Testis (tissue), 3 donors: ENCODE measurements around the gene HSPBP1. TPM values are rescaled to one million over a fixed set of nuclear protein-coding genes. Genes with fewer than 3 reads are reported as not detected.

Experiments used
- DNase-seq: peaks from one replicate; pipeline ENCODE4 v3.0.0-alpha.2; 2019
- H3K27ac ChIP-seq, 2 donors: fragments of 200-600 bp; sonication (generic); one replicate each; pipeline ENCODE4 v1.5.1; 2019
- H3K27me3 ChIP-seq: fragments of 200-600 bp; sonication (generic); one replicate; pipeline ENCODE4 v1.5.1; 2019
- H3K36me3 ChIP-seq: fragments of 200-600 bp; sonication (generic); one replicate; pipeline ENCODE4 v1.5.1; 2017; ENCODE audit warnings: low read depth; ENCODE audit errors: missing control alignments
- H3K4me1 ChIP-seq: fragments of 200-600 bp; sonication (generic); one replicate; pipeline ENCODE4 v1.5.1; 2019
- H3K4me3 ChIP-seq, 2 donors: fragments of 200-600 bp; sonication (generic); one replicate each; pipeline ENCODE4 v1.5.1; 2017 to 2019
- H3K9me3 ChIP-seq: fragments of 200-600 bp; sonication (generic); one replicate; pipeline ENCODE4 v1.5.1; 2017
- POLR2A ChIP-seq: fragments of 450-650 bp; IDR thresholded peaks from one replicate; pipeline ENCODE4 v1.6.1; 2017; ENCODE audit warnings: antibody characterized with exemption, mild to moderate bottlenecking, moderate library complexity
- WGBS, 2 donors: methylation state at CpG; one replicate each; pipeline ENCODE4 v1.1.5; 2018; 5-methylcytosine and 5-hydroxymethylcytosine counted together
- intact Hi-C: fragments of 100-400 bp; cut with DNase I; formaldehyde crosslinking; loops from one replicate; pipeline ENCODE4 v1.15.1; 2023; ENCODE audit warnings: low total_unique reads
- polyA plus RNA-seq: library from polyadenylated mRNA; stranded (reverse); fragments of 350-450 nt; fragmentation: Illumina TruSeq; extraction: RNeasy Lipid Tissue Mini Kit (QIAGEN cat#74804); gene quantifications from one replicate; pipeline ENCODE4 v1.2.3, GENCODE V29; 2014; ENCODE audit warnings: low read depth, low replicate concordance; ENCODE audit not compliant: insufficient read depth
- total RNA-seq, 2 donors: library from RNA; depleted of rRNA; stranded (reverse); fragments of >200 nt; gene quantifications; one replicate each; pipeline ENCODE4 v1.2.3, GENCODE V29; 2016
- TF ChIP-seq, protein P1 (sequence below), 3 experiments: fragments of 450-650 bp in 2 of 3; fragments of 200-600 bp in 1 of 3; sonication (generic) in 1 of 3; IDR thresholded peaks; one replicate each; pipeline ENCODE4 v1.5.1; 2016 to 2019; ENCODE audit warnings: antibody characterized with exemption in 3 of 3, mild to moderate bottlenecking in 2 of 3, moderate library complexity in 1 of 3

Gene HSPBP1
- total and polyA plus RNA-seq, 3 donors from 2014 or later: 42.7 to 48.2 (median 43.5) TPM

DNA sequence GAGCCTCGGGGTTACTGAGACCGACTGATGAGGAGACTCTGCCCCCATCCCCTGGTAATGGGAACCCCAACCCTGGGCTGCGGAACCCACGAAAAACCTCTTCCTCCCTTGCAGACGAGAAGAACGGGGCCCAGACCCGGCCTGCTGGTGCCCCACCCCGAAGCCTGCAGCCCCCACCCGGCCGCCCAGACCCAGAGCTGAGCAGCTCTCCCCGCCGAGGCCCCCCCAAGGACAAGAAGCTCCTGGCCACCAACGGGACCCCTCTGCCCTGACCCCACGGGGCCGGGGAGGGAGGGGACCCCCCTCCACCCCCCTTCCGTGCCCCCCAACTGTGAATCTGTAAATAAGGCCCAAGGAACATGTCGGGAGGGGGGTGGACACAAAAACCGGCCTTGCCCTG, 31.9 kb upstream of the HSPBP1 start:
- TF ChIP-seq, protein P1, sequence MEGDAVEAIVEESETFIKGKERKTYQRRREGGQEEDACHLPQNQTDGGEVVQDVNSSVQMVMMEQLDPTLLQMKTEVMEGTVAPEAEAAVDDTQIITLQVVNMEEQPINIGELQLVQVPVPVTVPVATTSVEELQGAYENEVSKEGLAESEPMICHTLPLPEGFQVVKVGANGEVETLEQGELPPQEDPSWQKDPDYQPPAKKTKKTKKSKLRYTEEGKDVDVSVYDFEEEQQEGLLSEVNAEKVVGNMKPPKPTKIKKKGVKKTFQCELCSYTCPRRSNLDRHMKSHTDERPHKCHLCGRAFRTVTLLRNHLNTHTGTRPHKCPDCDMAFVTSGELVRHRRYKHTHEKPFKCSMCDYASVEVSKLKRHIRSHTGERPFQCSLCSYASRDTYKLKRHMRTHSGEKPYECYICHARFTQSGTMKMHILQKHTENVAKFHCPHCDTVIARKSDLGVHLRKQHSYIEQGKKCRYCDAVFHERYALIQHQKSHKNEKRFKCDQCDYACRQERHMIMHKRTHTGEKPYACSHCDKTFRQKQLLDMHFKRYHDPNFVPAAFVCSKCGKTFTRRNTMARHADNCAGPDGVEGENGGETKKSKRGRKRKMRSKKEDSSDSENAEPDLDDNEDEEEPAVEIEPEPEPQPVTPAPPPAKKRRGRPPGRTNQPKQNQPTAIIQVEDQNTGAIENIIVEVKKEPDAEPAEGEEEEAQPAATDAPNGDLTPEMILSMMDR (IDR thresholded peaks at IDR 0.05): no peak
- no peak for TF ChIP-seq POLR2A
- Histone ChIP-seq H3K4me3 (no peak overlapping the region), H3K27ac (no peak overlapping the region), H3K27me3 (no peaks in the 10 kb centered on the region), H3K9me3 (no peaks in the 10 kb centered on the region), H3K4me1 (no peaks in the 10 kb centered on the region), H3K36me3 (no peaks in the 10 kb centered on the region)
- intact Hi-C loops: no loop called here
- 84 to 98% methylated on average over 7 to 18 of the region's 18 CpGs for WGBS, 2 donors
- no peak for DNase-seq

DNA sequence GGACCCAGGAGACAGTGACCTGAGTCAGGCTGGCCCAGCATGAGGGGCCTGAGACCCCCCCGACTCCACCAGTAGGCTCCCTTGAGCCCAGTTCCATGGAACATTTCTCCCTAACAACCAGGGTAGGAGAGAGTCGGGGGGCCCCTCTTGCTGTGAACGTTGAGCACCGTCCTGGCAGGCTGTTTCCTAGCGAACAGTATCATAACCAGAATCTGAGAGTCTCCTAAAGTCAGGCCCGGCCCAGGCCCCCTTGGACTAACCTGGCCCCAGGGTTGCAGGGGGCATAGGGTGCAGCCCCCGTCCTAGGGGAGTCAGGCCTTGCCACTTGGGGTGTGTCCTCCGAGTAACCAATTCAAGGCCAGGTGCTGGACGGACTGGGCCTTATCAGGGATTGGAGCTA, 31.5 kb upstream of the HSPBP1 start:
- no peaks in the 10 kb centered on the region for H3K36me3 ChIP-seq
- intact Hi-C loops: no loop called here
- TF ChIP-seq, protein P1 (IDR thresholded peaks at IDR 0.05): no peak
- no peak for TF ChIP-seq POLR2A
- H3K4me3 ChIP-seq: no peak overlapping the region
- H3K4me1 ChIP-seq: no peaks in the 10 kb centered on the region
- H3K27ac ChIP-seq: no peak overlapping the region
- no peak for DNase-seq
- WGBS, 2 donors: 80 to 82% methylated on average over 6 to 8 of the region's 9 CpGs
- no peaks in the 10 kb centered on the region for H3K27me3 ChIP-seq
- no peaks in the 10 kb centered on the region for H3K9me3 ChIP-seq

DNA sequence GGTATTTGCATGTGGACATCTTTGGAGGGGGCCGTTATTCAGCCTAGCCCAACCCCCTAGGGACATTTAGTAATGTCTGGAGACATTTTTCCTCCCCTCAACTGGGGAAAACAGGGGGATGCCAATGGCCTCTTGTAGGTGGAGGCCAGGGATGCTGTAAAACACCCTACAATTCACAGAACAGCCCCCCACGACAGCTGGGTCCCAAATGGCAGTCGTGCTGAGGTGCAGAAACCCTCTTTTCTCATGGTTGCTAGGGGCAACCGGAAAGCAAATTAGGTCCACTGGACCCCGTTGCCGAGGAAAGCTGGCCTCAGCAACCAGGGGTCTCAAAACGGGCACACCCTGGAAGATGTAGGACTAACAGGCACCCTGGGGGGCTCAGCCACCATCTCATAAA, 30.6 kb upstream of the HSPBP1 start:
- intact Hi-C loops: no loop called here
- 81 to 90% methylated on average over 7 of the region's 7 CpGs for WGBS, 2 donors
- no peaks in the 10 kb centered on the region for H3K9me3 ChIP-seq
- no peaks in the 10 kb centered on the region for H3K36me3 ChIP-seq
- no peak for DNase-seq
- H3K4me1 ChIP-seq: no peaks in the 10 kb centered on the region
- TF ChIP-seq POLR2A: no peak
- TF ChIP-seq, protein P1 (IDR thresholded peaks at IDR 0.05): no peak
- H3K4me3 ChIP-seq: no peak overlapping the region
- no peak overlapping the region for H3K27ac ChIP-seq
- no peaks in the 10 kb centered on the region for H3K27me3 ChIP-seq

DNA sequence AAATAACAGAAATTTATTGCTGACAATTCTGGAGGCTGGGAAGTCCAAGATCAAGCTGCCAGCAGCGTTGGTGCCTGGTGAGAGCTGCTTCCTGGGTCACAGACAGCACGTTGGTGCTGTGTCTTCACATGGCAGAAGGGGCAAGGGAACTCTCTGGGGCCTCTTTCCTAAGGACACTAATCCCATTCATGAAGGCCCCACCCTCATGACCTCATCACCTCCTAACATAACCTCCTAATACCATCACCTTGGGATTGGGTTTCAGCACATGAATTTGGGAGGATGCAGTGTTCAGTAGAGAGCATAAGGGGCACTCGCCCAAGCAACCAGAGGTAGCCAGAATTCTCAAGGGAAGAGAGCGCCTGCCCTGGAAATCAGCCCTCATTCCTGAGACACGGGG, 29.5 kb upstream of the HSPBP1 start:
- H3K4me3 ChIP-seq: no peak overlapping the region
- no peaks in the 10 kb centered on the region for H3K27me3 ChIP-seq
- 93 to 97% methylated on average over 5 of the region's 5 CpGs for WGBS, 2 donors
- H3K27ac ChIP-seq: no peak overlapping the region
- TF ChIP-seq, protein P1 (IDR thresholded peaks at IDR 0.05): no peak
- no peak for TF ChIP-seq POLR2A
- DNase-seq: no peak
- H3K9me3 ChIP-seq: no peaks in the 10 kb centered on the region
- no peaks in the 10 kb centered on the region for H3K4me1 ChIP-seq
- no peaks in the 10 kb centered on the region for H3K36me3 ChIP-seq
- intact Hi-C loops: no loop called here

DNA sequence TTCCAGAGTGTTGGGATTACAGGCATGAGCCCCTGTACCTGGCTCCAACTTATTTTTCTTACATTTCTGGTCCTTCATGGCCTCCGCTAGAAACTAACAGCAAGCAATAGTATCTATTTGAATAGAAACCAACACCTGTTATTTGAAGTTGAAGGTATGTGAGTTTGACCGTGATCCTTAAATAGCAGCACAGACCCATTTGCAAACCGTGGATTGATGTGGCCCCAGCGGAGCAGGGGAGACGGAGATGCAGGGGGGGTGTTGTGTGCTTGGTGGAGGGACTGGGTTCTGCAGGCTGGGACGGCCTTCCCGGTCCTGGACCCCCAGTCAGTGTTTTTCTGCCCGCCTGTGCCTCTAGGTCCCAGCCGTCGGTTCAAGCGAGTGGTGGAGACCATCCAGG, 28.4 kb upstream of the HSPBP1 start:
- Histone ChIP-seq H3K9me3 (no peaks in the 10 kb centered on the region), H3K4me3 (no peak overlapping the region), H3K36me3 (no peaks in the 10 kb centered on the region), H3K27me3 (no peaks in the 10 kb centered on the region), H3K4me1 (no peaks in the 10 kb centered on the region), H3K27ac (no peak overlapping the region)
- intact Hi-C loops: no loop called here
- 92 to 97% methylated on average over 5 to 11 of the region's 11 CpGs for WGBS, 2 donors
- TF ChIP-seq, protein P1 (IDR thresholded peaks at IDR 0.05): no peak
- DNase-seq: no peak
